SK-MEL-5 (cell line): ENCODE results near the gene CCZ1. TPM values are rescaled to one million over a fixed set of nuclear protein-coding genes. Genes with fewer than 3 reads are reported as not detected.

Experiments
- small RNA-seq, 2 experiments: library from RNA; depleted of rRNA; stranded (forward); fragments of <200 nt; gene quantifications; one replicate each; pipeline ENCODE3, GENCODE V24; 2014
- total RNA-seq: library from RNA; depleted of rRNA; stranded (reverse); fragments of >200 nt; shearing (Covaris generic); gene quantifications from 2 replicates; pipeline ENCODE4 v1.2.3, GENCODE V29; 2014; rRNA removed

CCZ1 gene
- total RNA-seq, 1 experiment from 2014 or later, result 104 TPM

Small RNA genes lying within 50 kb of the gene (small RNA-seq; reads per million reads assigned to genes)
- 0 reads per million in 2 experiments for gene RN7SL556P

Other genes starting within 250 kb of the CCZ1 start
- gene RNF216, start 117.1 kb upstream of the CCZ1 start, total RNA-seq, result 38.0 and 40.0 TPM in 2 replicates
- gene OCM, start 17.9 kb upstream of the CCZ1 start, total RNA-seq, result not detected in 2 replicates
- gene RSPH10B, start 72.0 kb downstream of the CCZ1 start, total RNA-seq, result 0.34 TPM in 1 of 2 replicates, not detected in the other
- 42.8 and 43.3 TPM in 2 replicates for gene PMS2, start 110.3 kb downstream of the CCZ1 start, total RNA-seq
- gene AIMP2, start 110.5 kb downstream of the CCZ1 start, total RNA-seq, result 151 and 172 TPM in 2 replicates
- 0.50 and 0.51 TPM in 2 replicates for gene ANKRD61, start 132.6 kb downstream of the CCZ1 start, total RNA-seq
- gene EIF2AK1, start 160.4 kb downstream of the CCZ1 start, total RNA-seq, result 111 and 125 TPM in 2 replicates
- 6.1 TPM in 2 replicates for gene USP42, start 206.2 kb downstream of the CCZ1 start, total RNA-seq